COLO668 (cell line): ENCODE data around the gene SRGAP2.
"Not testable (repeated sequence)": the region's sequence is repeated elsewhere in the genome, so short reads cannot be mapped to it uniquely, and the experiment has no call there.

Experiments
- DNase-seq: peaks from one replicate; lab custom pipeline; 2025; ENCODE audit not compliant: unreplicated experiment; lab: John Stamatoyannopoulos, UW

SRGAP2 gene

DNA sequence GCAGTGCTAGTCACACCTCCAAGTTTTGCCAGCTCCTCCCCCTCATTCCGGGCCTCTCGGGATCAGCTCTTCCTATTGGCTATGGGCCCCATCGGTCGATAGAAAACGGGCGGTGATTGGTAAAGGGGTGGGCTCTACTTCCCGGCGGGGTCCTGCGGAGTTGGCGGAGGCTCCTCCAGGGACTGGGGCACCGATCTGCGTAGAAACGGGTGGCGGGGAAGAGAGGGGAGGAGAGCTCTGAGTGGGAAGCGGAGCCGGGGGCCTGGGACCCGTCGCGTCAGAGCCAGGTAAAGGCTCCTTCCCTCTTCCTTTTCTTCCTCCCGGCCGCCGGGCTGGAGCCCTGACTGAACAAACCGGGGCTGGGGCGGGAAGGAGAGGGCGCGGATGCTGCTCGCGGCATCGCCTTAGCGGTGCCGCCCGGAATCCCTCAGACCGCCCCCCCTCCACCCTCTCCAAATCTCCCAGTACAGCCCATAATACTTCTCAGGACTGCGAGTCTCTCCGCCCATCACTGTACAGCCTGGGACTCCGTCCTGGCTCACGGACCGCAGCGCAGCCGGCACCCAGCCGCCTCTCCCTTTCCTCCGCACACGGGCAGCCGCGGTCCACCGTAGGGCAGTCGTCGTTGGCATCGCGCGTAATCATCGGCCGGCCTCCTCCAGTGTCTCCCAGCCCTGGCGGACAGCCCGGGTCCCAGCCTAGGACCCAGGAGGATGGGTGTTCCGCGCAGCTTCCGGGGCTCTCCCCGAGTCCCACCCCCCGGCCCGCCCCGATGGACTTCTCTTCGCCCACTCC, at the start of gene SRGAP2:
Gene SRGAP2, plus strand, starts transcription at position 178 of the 795 bp plus-strand sequence. CDS start 2,430 bp downstream, outside the sequence.
- peak; percentile 55 for DNase-seq

DNA sequence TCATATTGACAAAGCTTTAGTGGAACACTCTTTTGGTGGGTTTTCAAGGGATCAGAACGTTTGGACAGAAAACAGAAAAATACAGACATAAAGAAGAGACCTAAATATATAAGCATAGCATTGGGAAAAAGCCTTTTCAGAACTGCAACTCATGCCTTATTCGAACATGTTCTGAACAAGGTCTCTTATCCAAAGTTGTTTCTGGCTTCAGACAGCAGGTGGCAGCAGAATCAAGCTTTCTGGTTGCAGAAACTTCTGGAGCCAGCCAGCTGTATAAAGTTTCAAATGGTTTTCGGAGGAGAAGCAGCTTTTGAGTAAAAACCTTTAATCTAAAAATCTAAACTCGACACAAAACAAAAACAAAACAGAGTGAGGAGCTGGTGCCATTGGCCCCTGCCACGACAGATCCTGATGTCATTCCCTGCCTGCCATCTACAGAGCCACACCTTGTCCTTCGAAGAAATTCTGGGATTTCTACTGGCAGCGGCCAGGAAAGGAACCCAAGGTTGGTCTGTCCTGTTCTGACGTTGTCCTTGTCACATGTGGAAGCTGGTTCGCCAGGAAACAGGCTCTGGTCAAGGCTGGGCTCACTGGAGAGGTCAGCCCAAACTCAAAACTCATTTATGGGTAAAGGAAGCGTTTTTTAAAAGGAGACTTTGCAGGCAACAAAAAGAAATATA, 35.9 kb upstream of the SRGAP2 start:
- DNase-seq: not testable (repeated sequence)

- DNase-seq: not testable (repeated sequence)
Measured at GRCh38 chr1:206169794-206170193, 33.5 kb upstream of the SRGAP2 start.

GRCh38 chr1:206173110-206173719, 30.1 kb upstream of the SRGAP2 start:
- not testable (repeated sequence) for DNase-seq

DNA sequence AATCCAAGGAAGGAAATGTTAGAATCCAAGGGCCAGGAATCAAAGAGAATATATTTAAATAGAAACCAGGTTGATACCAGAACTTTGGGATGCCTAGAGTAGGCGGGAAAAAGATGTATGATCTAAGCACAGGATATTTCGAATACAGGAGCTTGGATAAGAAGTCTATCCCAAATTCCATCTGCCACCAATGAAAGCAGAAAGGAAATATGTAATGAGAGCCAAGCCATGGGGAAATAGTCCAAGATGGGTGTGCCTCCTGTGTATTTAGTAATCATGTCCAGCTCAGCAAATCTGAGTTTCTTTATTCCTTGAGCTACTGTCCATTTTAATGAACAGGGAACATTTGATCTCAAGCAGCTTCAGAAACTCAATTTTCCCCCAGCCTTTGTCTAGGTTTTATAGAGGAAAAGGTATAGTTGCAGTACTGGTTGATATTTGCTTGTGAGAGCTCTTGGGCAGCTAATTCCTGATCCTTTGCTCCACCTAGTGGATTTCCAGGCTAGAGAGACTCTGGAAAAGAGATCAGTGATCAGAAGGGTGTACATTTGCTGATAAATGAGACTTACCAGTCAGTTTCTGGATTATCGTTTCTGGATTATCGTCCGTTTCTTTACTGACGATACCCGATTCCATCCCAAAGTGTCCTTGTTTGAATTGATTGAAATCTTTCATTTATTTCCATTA, 29.0 kb upstream of the SRGAP2 start:
- DNase-seq: not testable (repeated sequence)

GRCh38 chr1:206175459-206176113, 27.8 kb upstream of the SRGAP2 start:
- DNase-seq: not testable (repeated sequence)

- DNase-seq: not testable (repeated sequence)
Measured at GRCh38 chr1:206176114-206176502, 27.2 kb upstream of the SRGAP2 start.

DNA sequence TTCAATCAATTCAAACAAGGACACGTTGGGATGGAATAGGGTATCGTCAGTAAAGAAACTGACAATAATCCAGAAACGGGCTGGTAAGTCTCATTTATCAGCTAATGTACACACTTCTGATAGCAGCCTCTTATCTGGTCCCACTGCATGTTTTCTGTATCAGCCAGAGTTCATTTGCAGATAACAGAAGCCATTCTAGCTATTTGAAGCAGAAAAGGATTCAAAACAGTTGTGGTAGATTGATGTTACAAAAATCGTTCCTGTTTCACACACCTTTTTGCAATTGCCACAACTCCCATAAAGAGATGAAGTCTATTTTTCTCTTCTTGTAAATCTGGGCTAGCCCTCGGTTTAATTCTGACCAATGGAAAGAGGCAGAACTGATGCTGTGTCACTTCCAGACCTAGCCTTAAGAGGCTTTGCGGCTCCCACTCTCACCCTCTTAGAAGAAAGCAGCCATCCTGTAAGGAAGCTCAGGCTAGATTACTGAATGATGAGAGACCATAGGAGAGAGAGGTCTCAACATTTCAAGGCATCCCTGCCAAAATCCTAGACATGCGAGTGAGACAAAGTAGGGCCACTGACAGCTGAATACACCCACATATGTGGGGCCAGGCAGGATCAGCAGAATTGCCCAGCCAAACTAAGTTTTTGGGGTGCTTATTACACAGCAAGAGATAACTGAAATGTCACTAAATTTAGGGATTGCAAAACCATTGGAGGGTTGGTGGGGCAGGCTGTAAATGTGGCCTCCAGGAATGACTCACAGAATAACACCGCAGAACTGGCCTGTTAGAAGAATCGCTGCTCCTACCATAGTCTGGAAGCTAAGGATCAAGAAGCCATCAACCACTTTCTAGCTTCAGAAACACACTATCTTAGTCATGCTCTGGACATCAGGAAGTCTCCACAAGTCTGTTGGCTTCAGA, 25.0 kb upstream of the SRGAP2 start:
- not testable (repeated sequence) for DNase-seq

- DNase-seq: not testable (repeated sequence)
Measured at GRCh38 chr1:206179666-206180065, 23.7 kb upstream of the SRGAP2 start.

GRCh38 chr1:206182368-206183317, 20.7 kb upstream of the SRGAP2 start:
- DNase-seq: not testable (repeated sequence)

- not testable (repeated sequence) for DNase-seq
Measured at GRCh38 chr1:206183788-206184187, 19.6 kb upstream of the SRGAP2 start.

DNA sequence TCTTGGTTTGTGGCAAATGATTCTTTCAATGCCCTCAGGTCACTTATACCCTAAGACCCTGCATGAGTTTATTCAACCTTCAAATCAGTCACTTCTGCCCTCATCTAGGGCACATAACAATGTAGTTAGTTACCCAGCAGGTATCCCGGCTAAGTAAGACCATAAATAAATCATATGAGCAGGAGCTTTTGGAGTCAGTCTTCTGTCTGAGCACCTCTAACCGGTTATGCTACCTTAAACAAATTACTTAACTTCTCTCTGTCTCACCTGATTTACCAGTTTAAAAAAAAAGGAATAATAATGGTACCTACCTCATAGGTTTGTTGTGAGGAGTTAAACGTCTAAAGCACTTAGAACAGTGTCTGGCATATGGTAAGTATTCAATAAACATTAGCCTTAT, 17.6 kb upstream of the SRGAP2 start:
- DNase-seq: not testable (repeated sequence)

DNA sequence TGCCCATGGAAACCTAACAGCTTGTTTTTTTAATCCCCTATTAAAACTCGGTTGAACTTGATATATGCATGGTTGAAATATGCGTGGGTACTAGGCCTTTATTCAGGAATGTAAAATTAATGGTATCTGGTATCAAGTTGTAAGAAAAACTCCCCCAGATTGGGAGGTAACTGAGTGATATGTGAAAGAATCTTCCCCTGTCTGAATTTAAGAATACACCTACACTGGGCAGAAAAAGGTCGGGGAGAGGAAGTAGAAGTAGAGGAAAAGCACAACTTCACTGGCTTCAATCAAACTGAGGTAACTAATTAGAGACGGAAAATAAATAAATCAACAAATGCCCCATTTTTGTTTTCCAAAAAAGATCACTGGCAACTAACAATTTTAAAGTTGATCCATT, 16.5 kb upstream of the SRGAP2 start:
- DNase-seq: not testable (repeated sequence)

- not testable (repeated sequence) for DNase-seq
Measured at GRCh38 chr1:206195182-206195581, 8.2 kb upstream of the SRGAP2 start.

DNA sequence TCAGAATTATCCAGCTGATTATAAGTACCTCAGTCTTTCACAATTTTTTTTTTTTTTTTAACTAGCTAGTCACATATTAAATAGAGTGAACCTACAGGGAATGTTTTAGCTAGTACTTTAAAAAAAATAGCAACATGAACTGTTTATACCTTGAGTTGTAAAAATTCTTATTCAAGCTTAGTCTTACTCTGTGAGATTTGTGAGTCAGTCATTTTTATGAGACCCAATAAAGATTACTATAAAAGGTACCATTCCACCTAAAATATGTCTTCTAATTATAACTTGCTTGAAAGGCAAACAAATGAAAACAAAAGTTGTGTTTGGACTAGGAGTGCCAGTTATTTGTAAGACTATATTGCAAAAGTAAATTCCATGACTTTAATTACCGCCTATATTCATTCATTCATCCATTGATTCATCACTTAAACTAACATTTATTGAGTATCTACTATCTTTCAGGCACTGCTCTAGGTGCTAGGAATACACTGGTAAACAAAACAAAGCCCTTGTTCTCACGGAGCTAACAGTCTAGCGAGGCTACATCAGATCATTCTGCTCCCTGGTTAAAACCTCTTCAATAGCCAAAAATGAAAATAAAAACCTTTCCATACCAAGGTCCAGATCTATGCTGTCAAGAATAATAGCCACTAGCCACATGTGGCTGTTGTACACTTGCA, 6.5 kb upstream of the SRGAP2 start:
- not testable (repeated sequence) for DNase-seq

- DNase-seq: peak; percentile 97
Measured at GRCh38 chr1:206202789-206203363, 465 bp upstream of the SRGAP2 start, which contains the start of gene FAM72A. FAM72A (minus strand) TSS chr1:206202839; CDS start chr1:206202025, 814 bp downstream.

DNA sequence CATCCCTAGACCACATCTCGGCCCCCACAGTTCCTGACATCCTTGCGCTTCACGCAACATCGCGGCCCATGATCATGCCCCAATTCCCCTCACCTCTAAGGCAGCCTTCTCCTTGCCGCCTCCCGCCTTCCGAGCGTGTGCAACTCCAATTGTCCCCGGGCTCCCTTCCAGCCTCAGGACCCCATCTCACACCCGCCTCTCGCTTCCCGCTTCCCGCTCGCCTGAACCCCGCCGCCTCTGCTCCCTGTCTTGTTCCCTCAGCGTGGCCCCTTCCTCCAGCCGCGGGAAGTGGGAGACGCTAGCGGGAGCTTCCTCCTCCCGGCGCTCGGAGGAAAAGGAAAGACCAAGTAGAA, 794 bp downstream of the SRGAP2 start:
- DNase-seq: not testable (repeated sequence)
